Measurements from ENCODE around the gene ETV1. TPM values are rescaled to one million over a fixed set of nuclear protein-coding genes. Genes with fewer than 3 reads are reported as not detected.

The ETV1 gene
- total and polyA plus RNA-seq, 11 donors: 9.6 to 118 (median 82.1) TPM

DNA sequence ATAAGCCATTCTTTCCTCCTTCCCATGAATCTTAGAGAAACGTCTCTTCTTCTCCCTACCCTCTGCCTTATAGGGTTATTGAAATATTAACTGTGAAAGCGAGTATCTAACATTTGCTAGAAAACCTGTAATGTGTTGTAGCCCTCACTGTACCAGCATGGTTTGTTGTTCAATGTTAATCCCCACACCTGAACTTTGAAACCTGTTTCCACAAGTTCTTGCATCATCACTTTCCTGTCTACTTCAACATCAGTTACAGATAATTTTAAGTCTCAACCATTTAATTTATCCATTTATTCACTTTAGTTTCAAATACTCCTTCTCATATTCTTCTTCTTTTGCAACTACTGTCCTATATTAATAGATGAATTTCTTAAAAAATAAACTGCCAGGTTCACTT, 148.2 kb downstream of the ETV1 start:
- intact Hi-C loops (cut with DNase I): no loop called here
- TF ChIP-seq, protein P1, sequence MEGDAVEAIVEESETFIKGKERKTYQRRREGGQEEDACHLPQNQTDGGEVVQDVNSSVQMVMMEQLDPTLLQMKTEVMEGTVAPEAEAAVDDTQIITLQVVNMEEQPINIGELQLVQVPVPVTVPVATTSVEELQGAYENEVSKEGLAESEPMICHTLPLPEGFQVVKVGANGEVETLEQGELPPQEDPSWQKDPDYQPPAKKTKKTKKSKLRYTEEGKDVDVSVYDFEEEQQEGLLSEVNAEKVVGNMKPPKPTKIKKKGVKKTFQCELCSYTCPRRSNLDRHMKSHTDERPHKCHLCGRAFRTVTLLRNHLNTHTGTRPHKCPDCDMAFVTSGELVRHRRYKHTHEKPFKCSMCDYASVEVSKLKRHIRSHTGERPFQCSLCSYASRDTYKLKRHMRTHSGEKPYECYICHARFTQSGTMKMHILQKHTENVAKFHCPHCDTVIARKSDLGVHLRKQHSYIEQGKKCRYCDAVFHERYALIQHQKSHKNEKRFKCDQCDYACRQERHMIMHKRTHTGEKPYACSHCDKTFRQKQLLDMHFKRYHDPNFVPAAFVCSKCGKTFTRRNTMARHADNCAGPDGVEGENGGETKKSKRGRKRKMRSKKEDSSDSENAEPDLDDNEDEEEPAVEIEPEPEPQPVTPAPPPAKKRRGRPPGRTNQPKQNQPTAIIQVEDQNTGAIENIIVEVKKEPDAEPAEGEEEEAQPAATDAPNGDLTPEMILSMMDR (IDR thresholded peaks at IDR 0.05): no peak
- TF ChIP-seq POLR2A (IDR thresholded peaks at IDR 0.05): no peak
- H3K4me1 ChIP-seq: no peaks in the 10 kb centered on the region
- no peak overlapping the region for H3K27ac ChIP-seq
- WGBS, 4 donors: 75 to 88% (median 85%) methylated on average over 2 of the region's 2 CpGs
- H3K4me3 ChIP-seq: no peak overlapping the region
- H3K9me3 ChIP-seq: no peaks in the 10 kb centered on the region
- ATAC-seq (no peak), DNase-seq (no peak)
- H3K36me3 ChIP-seq: no peaks in the 10 kb centered on the region
- no peaks in the 10 kb centered on the region for H3K27me3 ChIP-seq
